ENCODE data around the gene TMC3. TPM values are rescaled to one million over a fixed set of nuclear protein-coding genes. Genes with fewer than 3 reads are reported as not detected.

The TMC3 gene
- total and polyA plus RNA-seq, 12 donors = 0.03 to 0.08 (median 0.04) TPM; not detected in 9

DNA sequence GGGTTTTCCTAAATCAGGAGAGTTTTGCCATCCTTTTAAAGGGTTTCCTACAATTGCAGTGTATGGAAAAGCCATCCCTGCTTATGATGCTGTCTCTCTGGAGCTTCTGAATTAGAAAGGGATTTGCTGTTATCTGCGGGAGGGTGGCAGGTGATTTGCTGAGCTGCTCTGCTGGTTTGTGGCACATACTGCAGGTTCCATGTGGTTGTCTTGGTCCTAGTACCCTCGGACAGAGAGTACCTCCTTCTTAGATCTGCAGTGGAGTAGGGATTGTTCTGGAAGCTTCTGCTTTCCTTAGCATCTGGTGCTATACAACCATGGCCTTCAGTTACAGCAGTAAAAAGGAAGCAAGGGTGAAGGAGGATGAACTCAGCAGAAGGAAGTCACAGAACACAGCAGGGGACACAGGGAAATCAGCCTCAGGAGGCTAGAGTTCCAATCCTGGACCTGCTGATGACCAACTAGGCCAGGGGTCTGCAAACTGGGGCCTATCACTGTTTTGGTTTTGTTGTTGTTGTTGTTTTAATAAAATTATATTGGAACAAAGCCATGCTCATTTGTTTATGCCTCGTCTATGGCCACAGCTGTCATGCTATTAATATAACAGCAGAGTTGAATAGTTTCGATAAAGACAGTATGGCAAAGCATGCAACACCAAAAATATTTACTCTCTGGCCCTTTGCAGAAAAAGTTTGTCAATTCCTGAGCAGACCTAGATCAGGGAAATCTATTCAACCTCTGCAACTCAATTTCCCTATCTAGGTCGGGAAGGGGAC lies 89.6 kb downstream of the TMC3 start:
- Histone ChIP-seq H3K36me3 (replicated peaks in 1 of 2) (no peaks in the 10 kb centered on the region), H3K4me3 (no peak overlapping the region), H3K27ac (peak overlapping the region in 1 of 5 donors; percentile 20), H3K27me3 (peaks cover 3% of the 10 kb centered on the region), H3K9me3 (replicated peaks in 1 of 3) (no peaks in the 10 kb centered on the region), H3K4me1 (replicated peaks in 1 of 2) (no peaks in the 10 kb centered on the region)
- peak in 1 of 7 donors; percentile 23 for DNase-seq
- TF ChIP-seq POLR2A (IDR thresholded peaks at IDR 0.05) = no peak
- TF ChIP-seq, protein P1, sequence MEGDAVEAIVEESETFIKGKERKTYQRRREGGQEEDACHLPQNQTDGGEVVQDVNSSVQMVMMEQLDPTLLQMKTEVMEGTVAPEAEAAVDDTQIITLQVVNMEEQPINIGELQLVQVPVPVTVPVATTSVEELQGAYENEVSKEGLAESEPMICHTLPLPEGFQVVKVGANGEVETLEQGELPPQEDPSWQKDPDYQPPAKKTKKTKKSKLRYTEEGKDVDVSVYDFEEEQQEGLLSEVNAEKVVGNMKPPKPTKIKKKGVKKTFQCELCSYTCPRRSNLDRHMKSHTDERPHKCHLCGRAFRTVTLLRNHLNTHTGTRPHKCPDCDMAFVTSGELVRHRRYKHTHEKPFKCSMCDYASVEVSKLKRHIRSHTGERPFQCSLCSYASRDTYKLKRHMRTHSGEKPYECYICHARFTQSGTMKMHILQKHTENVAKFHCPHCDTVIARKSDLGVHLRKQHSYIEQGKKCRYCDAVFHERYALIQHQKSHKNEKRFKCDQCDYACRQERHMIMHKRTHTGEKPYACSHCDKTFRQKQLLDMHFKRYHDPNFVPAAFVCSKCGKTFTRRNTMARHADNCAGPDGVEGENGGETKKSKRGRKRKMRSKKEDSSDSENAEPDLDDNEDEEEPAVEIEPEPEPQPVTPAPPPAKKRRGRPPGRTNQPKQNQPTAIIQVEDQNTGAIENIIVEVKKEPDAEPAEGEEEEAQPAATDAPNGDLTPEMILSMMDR (IDR thresholded peaks at IDR 0.05) = no peak
- intact Hi-C loops (cut with DNase I) = loop anchor here in 1 of 2 donors (5.0 kb wide), 1 partner anchor 93 kb away; no protein-coding TSS in a partner anchor
- WGBS, 4 donors = 59 to 65% (median 63%) methylated on average over 5 of the region's 5 CpGs

- Histone ChIP-seq H3K27me3 (peaks cover 3% of the 10 kb centered on the region), H3K4me1 (replicated peaks in 1 of 2) (no peaks in the 10 kb centered on the region), H3K9me3 (replicated peaks in 1 of 3) (no peaks in the 10 kb centered on the region), H3K36me3 (replicated peaks in 1 of 2) (no peaks in the 10 kb centered on the region), H3K27ac (no peak overlapping the region), H3K4me3 (no peak overlapping the region)
- intact Hi-C loops (cut with DNase I) = loop anchor here in 1 of 2 donors (5.0 kb wide), 1 partner anchor 94 kb away; no protein-coding TSS in a partner anchor
- peak in 1 of 7 donors; percentile 8 for DNase-seq
- WGBS, 4 donors = 76 to 88% (median 87%) methylated on average over 5 of the region's 5 CpGs; no CpG with 5 or more reads in 1 of the 4 donors
- TF ChIP-seq POLR2A (IDR thresholded peaks at IDR 0.05) = no peak
- TF ChIP-seq, protein P1 (IDR thresholded peaks at IDR 0.05) = no peak
These were observed 91.1 kb downstream of the TMC3 start for GRCh38 chr15:81282911-81283310.

DNA sequence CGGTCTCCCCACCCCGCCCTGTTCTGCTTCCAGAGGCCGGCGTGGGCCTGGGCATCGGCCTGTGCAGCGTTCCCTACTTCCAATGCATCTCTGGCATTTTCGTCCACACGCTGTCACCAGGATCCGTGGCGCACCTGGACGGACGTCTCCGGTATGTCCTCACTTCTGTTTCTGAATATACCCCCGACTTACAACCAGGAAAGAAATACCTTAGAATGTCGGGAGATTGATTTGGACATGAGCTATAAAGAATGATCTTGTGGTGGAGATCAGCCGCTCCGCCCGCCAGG lies 91.5 kb downstream of the TMC3 start:
- intact Hi-C loops (cut with DNase I) = loop anchor here in 1 of 2 donors (5.0 kb wide), 1 partner anchor 95 kb away; no protein-coding TSS in a partner anchor
- H3K27me3 ChIP-seq = peaks cover 3% of the 10 kb centered on the region
- no peaks in the 10 kb centered on the region for H3K36me3 ChIP-seq (replicated peaks in 1 of 2)
- H3K4me3 ChIP-seq = no peak overlapping the region
- TF ChIP-seq, protein P1 (IDR thresholded peaks at IDR 0.05) = no peak
- TF ChIP-seq POLR2A (IDR thresholded peaks at IDR 0.05) = no peak
- H3K9me3 ChIP-seq (replicated peaks in 1 of 3) = no peaks in the 10 kb centered on the region
- DNase-seq = peak in 1 of 7 donors; percentile 25
- H3K27ac ChIP-seq = no peak overlapping the region
- no peaks in the 10 kb centered on the region for H3K4me1 ChIP-seq (replicated peaks in 1 of 2)
- WGBS, 4 donors = 93 to 95% (median 93%) methylated on average over 18 of the region's 18 CpGs

- Histone ChIP-seq H3K9me3 (replicated peaks in 1 of 3) (peaks cover 0 to 1% (median 0%) of the 10 kb centered on the region in 3 donors), H3K4me1 (replicated peaks in 1 of 2) (no peaks in the 10 kb centered on the region), H3K4me3 (no peak overlapping the region), H3K27me3 (peaks cover 3% of the 10 kb centered on the region), H3K36me3 (replicated peaks in 1 of 2) (no peaks in the 10 kb centered on the region), H3K27ac (no peak overlapping the region)
- TF ChIP-seq, protein P1 (IDR thresholded peaks at IDR 0.05) = no peak
- no peak for TF ChIP-seq POLR2A (IDR thresholded peaks at IDR 0.05)
- 88 to 95% (median 90%) methylated on average over 12 of the region's 12 CpGs for WGBS, 4 donors
- intact Hi-C loops (cut with DNase I) = loop anchor here in 1 of 2 donors (5.0 kb wide), 1 partner anchor 95 kb away; no protein-coding TSS in a partner anchor
- peak in 2 of 7 donors; percentile 8 to 37 for DNase-seq
These were observed 92.0 kb downstream of the TMC3 start for GRCh38 chr15:81281766-81282605.

All from adrenal gland (tissue), 12 donors.